GM23338 (cell line): ENCODE results near the gene ISOC2. TPM values are rescaled to one million over a fixed set of nuclear protein-coding genes. Genes with fewer than 3 reads are reported as not detected.

Experiments
- ATAC-seq: fragments of 200-7000 bp; cut with Tn5 transposase; 3 replicates; pipeline ENCODE4 v1.9.1; 2020
- DNase-seq: peaks from one replicate; pipeline ENCODE4 v3.0.0-alpha.2; 2015; ENCODE audit warnings: low spot score
- H2AFZ ChIP-seq: fragments of 200-600 bp; sonication (generic); 2 replicates; pipeline ENCODE4 v1.8.0; 2016; ENCODE audit warnings: antibody characterized with exemption, mild to moderate bottlenecking, moderate library complexity
- H3F3A ChIP-seq: fragments of 200-600 bp; sonication (generic); replicated peaks from 2 replicates; pipeline ENCODE4 v1.8.0; 2017; ENCODE audit warnings: antibody characterized with exemption, mixed run types, low read depth
- H3K27ac ChIP-seq: fragments of 200-600 bp; sonication (generic); 2 replicates; pipeline ENCODE4 v1.6.1; 2016; ENCODE audit warnings: low read depth
- H3K27me3 ChIP-seq: fragments of 200-600 bp; sonication (generic); 2 replicates; pipeline ENCODE4 v1.8.0; 2016; ENCODE audit warnings: mild to moderate bottlenecking, mixed run types, moderate library complexity; ENCODE audit not compliant: insufficient read depth
- H3K36me3 ChIP-seq: fragments of 200-600 bp; sonication (generic); 2 replicates; pipeline ENCODE4 v1.8.0; 2016; ENCODE audit warnings: mild to moderate bottlenecking; ENCODE audit not compliant: insufficient read depth
- H3K4me1 ChIP-seq: fragments of 200-600 bp; sonication (generic); 2 replicates; pipeline ENCODE4 v1.8.0; 2016; ENCODE audit warnings: mild to moderate bottlenecking, moderate library complexity; ENCODE audit not compliant: insufficient read depth
- H3K4me2 ChIP-seq: fragments of 200-600 bp; sonication (generic); 2 replicates; pipeline ENCODE4 v1.7.1; 2017; ENCODE audit warnings: mixed run types
- H3K4me3 ChIP-seq: fragments of 200-600 bp; sonication (generic); 2 replicates; pipeline ENCODE4 v1.6.1; 2016; ENCODE audit warnings: mixed run types
- H3K79me2 ChIP-seq: fragments of 200-600 bp; sonication (generic); replicated peaks from 2 replicates; pipeline ENCODE4 v1.8.0; 2017; ENCODE audit warnings: mild to moderate bottlenecking; ENCODE audit not compliant: insufficient read depth
- H3K9me2 ChIP-seq: fragments of 200-600 bp; sonication (generic); 2 replicates; pipeline ENCODE4 v1.8.0; 2017; ENCODE audit not compliant: insufficient read depth
- H4K20me1 ChIP-seq: fragments of 200-600 bp; sonication (generic); replicated peaks from 2 replicates; pipeline ENCODE4 v1.8.0; 2017; ENCODE audit warnings: mild to moderate bottlenecking; ENCODE audit not compliant: insufficient read depth
- H3K27ac Mint-ChIP-seq: 2 replicates; pipeline ENCODE4 v1.8.0; 2020; ENCODE audit warnings: inconsistent platforms, mild to moderate bottlenecking, moderate library complexity, mixed read lengths
- H3K27me3 Mint-ChIP-seq: 3 replicates; pipeline ENCODE4 v1.8.0; 2022; ENCODE audit warnings: low read depth, mild to moderate bottlenecking, moderate library complexity, mixed read lengths, inconsistent platforms; ENCODE audit not compliant: insufficient read depth, poor library complexity
- H3K36me3 Mint-ChIP-seq: 3 replicates; pipeline ENCODE4 v1.8.0; 2021; ENCODE audit warnings: low read depth, mild to moderate bottlenecking, inconsistent platforms, moderate library complexity, mixed read lengths
- H3K4me1 Mint-ChIP-seq: 3 replicates; pipeline ENCODE4 v1.8.0; 2020; ENCODE audit warnings: mild to moderate bottlenecking, inconsistent platforms, mixed read lengths
- H3K4me3 Mint-ChIP-seq: 3 replicates; pipeline ENCODE4 v1.8.0; 2021; ENCODE audit warnings: moderate library complexity, mild to moderate bottlenecking, inconsistent platforms, mixed read lengths
- H3K9me3 Mint-ChIP-seq: 3 replicates; pipeline ENCODE4 v1.8.0; 2020; ENCODE audit warnings: moderate library complexity, mild to moderate bottlenecking, inconsistent platforms, mixed read lengths
- CREB1 ChIP-seq: fragments of 250-450 bp; sonication (Bioruptor Pico); IDR thresholded peaks from 2 replicates; pipeline ENCODE4 v1.5.0; 2020; ENCODE audit warnings: low read depth, mild to moderate bottlenecking, moderate library complexity
- ETS1 ChIP-seq: IDR thresholded peaks from 2 replicates; pipeline ENCODE4 v1.6.1; 2016; ENCODE audit warnings: antibody characterized with exemption
- JUNB ChIP-seq: IDR thresholded peaks from one replicate; pipeline ENCODE4 v1.6.1; 2016; ENCODE audit warnings: antibody characterized with exemption; ENCODE audit not compliant: unreplicated experiment
- NANOG ChIP-seq: IDR thresholded peaks from 2 replicates; pipeline ENCODE4 v1.6.1; 2016; ENCODE audit warnings: antibody characterized with exemption, borderline replicate concordance
- POLR2AphosphoS5 ChIP-seq: IDR thresholded peaks from 2 replicates; pipeline ENCODE4 v1.6.1; 2016; ENCODE audit warnings: antibody characterized with exemption, low read depth
- ZNF114 ChIP-seq: fragments of 250-450 bp; sonication (Bioruptor Pico); IDR thresholded peaks from 2 replicates; pipeline ENCODE4 v1.5.0; 2020; ENCODE audit warnings: mild to moderate bottlenecking, moderate library complexity
- ZNF331 ChIP-seq: fragments of 250-450 bp; sonication (Bioruptor Pico); IDR thresholded peaks from 2 replicates; pipeline ENCODE4 v1.5.0; 2020; ENCODE audit warnings: low read depth, mild to moderate bottlenecking, moderate library complexity
- ZNF462 ChIP-seq: fragments of 250-450 bp; sonication (Bioruptor Pico); IDR thresholded peaks from 2 replicates; pipeline ENCODE4 v1.5.0; 2020; ENCODE audit warnings: mild to moderate bottlenecking, moderate library complexity
- polyA plus RNA-seq: library from polyadenylated mRNA; unstranded; fragments of >200 nt; fragmentation: Nextera tagmentation; extraction: Ambion mirVana; gene quantifications from 2 replicates; pipeline ENCODE4 v1.2.1, GENCODE V29; 2016
- total RNA-seq: library from RNA; depleted of rRNA; stranded (reverse); fragments of >200 nt; shearing (Covaris generic); gene quantifications from 2 replicates; pipeline ENCODE4 v1.2.3, GENCODE V29; 2014

Gene ISOC2
- total and polyA plus RNA-seq, 2 experiments from 2014 or later = 62.6 to 85.2 TPM

GRCh38 chr19:55456347-55456746 lies 5.1 kb downstream of the ISOC2 start (continued):
- no peak for TF ChIP-seq ZNF462 (CRISPR knock-in tag)
- no peak for TF ChIP-seq JUNB
- TF ChIP-seq NANOG = no peak

GRCh38 chr19:55455576-55456235 lies 5.7 kb downstream of the ISOC2 start:
- Histone ChIP-seq H3K79me2 (peaks cover 21% of the 10 kb centered on the region), H3F3A (peaks cover 9% of the 10 kb centered on the region; the same call in 1 of the 2 replicates), H3K27ac (no peak overlapping the region), H3K27me3 (peaks cover 18% of the 10 kb centered on the region), H3K4me1 (peaks cover 17% of the 10 kb centered on the region), H3K4me3 (no peak overlapping the region), H3K9me2 (no peaks in the 10 kb centered on the region), H3K4me2 (no peak overlapping the region), H4K20me1 (no peaks in the 10 kb centered on the region; the same call in none of the 2 replicates), H2AFZ (no peak overlapping the region), H3K36me3 (no peaks in the 10 kb centered on the region)
- Mint-ChIP-seq H3K9me3 (no peaks in the 10 kb centered on the region; the same call in 2 of the 3 replicates), H3K36me3 (peaks cover 15% of the 10 kb centered on the region), H3K4me3 (no peak overlapping the region), H3K27me3 (peaks cover 26% of the 10 kb centered on the region), H3K27ac (no peak overlapping the region), H3K4me1 (peaks cover 20% of the 10 kb centered on the region)
- no peak for TF ChIP-seq ZNF462 (CRISPR knock-in tag)
- TF ChIP-seq POLR2AphosphoS5 = no peak
- TF ChIP-seq ZNF114 (CRISPR knock-in tag) = no peak
- no peak for TF ChIP-seq CREB1 (CRISPR knock-in tag)
- no peak for TF ChIP-seq JUNB
- TF ChIP-seq ETS1 = no peak
- TF ChIP-seq ZNF331 (CRISPR knock-in tag) = no peak
- ATAC-seq (no peak), DNase-seq (no peak)
